GM18517 (cell line): ENCODE measurements around the gene ALCAM.

ENCODE experiments used
- ATAC-seq: cut with Tn5 transposase; IDR thresholded peaks from one replicate; pipeline ENCODE4 v1.9.1; 2021; ENCODE audit warnings: mild to moderate bottlenecking, moderate library complexity; ENCODE audit not compliant: unreplicated experiment

Gene ALCAM

DNA sequence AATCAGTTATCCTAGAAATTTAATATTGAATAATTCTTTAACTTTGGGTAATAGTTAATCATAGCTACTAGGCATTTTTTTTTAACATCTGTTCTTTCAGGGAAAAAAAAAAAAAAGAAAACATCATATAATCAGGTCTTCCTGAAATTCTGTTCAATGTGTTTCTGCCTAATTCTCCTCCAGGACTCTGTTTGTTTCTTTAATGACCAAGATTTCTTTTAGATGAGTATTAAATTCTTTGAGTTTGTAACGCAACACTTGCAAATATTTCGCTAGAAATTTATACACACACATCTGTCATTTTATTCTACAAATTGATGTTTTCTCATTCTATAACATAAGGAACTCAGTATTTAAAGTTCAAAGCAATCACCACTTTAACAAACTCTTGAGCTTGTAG, 56.7 kb downstream of the ALCAM start:
- no peak for ATAC-seq

DNA sequence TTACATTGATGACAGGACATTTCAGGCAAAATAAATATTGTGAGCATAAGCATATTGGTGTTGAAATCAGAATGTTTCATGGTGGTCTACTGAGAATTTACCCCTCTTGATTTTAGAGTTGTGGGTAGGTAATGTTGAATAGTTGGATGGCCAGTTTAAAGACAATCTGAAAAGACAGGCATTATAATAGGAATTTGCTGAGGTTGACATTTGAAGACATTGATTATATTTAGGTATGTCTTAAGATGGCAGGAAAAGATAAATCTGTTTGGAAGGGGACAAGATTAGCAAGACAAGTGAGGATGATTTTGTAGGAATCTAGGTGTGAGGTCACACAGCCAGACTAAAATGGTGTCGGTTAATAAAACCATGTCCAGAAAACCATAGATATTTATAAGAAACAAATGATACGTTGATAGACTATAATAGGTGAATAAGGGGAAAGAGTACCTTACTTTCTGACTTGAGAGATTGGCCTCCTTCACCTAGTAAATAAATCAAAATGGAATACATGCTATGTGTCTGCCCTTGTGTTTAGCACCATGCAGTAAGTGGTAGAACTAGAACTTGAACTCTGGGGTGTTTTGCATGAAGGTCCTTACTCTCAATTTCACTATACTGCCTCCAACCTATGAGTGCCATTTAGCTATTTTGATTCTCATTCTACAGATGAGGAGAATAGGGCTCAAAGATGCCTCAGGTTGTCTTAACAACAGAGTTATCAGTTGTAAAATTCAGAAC, 57.9 kb downstream of the ALCAM start:
- no peak for ATAC-seq

DNA sequence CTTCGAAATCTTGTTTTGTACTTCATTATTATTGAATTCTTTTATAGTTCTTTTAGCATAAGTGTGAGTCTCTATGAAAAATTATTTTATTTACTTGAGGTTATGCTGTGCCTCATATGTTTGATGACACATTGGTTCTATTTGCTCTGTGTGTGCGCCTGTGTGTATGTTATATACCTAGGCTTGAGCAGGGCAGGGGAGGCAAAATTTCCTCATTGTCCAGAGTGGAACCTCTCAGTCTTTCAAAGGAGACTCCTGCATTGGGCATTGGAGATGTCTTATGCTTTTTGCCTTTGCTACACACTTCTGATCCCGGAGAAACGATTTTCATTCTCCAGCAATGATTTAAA, 58.4 kb downstream of the ALCAM start:
- ATAC-seq, result no peak

DNA sequence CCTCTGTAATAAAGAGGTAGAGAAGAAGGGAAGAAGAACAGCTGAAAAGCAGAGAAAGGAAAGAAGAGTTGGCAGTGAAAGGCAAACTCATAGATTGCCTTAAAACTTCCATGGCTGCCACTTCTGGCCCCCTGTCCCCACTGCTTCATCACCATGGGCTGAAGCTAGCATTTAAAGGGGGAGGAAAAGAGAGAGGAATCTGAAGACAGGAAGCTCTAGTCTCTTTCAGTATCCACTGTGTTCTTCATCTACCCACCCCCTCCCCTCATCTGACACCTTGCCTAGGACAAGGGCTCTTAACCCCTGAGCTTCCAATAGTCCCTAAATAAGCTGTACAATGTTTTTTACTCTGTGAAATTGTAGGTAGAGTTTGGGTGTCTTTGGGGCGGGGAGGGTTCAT, 60.6 kb downstream of the ALCAM start:
- no peak for ATAC-seq

DNA sequence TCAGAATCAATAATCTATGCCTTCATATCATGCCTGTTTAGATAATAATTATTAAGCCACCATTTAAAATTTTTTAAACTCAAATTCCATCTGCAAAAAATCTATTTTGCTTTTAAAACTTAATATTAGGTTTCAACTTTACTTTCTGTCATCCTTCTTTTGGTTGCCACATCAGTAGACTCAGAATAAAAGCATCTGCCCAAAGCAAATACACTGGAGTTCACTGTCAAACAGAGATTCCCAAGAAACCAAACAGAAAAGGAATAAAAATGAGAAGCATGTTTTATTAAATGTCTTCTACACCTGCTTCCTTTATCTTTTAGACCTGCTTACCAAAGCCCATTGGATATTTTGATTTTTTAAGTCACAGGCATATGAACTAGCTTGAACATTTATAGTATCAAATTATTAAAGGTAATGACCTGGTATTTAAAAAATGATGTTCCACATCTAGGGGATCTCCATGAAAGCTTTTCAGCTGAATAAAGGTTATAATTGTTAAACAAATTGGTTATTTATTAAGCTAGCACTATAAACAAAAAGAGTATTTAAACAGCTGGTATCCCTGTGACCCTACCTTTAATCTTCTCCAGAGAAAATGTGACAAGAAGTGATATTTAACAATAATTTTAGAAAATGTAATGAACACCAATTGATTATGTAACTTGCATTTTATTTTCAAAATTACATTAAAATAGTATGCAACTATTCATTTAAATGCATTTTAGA, 62.5 kb downstream of the ALCAM start:
- no peak for ATAC-seq

DNA sequence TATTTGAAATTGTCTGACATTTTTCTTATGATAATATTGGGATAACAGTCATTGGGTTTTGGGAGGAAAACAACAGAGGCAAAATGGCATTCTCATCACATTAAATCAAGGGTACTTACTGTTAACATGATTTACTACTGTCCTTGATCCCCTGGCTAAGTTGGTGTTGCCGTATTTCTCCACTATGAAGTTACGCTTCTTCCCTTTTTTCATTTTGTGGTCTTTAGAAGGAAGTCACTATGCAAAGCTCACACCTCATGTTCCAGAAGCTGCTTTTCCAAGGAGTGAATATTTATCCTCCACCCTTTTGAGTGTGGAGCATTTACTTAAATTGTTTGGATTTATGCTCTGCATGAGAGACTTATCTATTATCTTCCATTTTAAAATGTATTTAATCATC, 63.7 kb downstream of the ALCAM start:
- no peak for ATAC-seq

DNA sequence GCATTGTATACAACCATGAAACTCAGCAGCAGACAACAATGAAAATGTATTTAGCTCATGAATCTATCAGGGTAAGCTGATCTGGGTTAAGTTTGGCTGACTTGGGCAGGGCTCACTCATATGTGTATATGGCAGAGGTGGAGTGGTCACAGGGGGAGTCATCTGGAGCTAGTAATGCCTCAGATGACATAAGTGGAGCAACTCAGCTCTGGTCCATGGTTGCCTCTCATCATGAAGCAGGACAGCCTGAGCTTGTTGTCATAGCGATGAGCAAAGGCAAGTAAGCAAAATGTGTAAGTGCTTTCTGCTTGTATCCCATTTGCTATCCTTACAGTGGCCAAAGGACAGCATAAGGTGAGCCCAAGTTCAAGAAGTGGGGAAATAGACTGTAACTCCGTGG, 64.5 kb downstream of the ALCAM start:
- ATAC-seq, result no peak

DNA sequence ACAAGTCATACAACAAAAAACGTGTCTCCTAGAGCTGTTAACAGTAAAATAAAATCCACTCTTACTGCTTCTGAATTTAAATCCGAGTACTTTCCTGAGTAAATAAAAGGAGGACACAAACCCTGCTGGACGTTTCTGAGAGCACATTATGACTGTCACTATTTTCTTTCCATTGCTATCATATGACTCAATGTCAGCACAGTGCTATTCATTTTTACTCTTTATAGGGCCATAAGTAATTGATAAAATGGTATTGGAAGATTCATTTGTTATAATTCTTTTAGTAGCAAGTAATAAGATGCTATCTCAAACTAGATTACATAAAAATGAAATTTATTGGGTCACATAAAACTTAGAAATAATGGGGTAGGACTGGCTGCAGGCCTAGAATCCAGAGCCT, 68.6 kb downstream of the ALCAM start:
- ATAC-seq, result no peak

DNA sequence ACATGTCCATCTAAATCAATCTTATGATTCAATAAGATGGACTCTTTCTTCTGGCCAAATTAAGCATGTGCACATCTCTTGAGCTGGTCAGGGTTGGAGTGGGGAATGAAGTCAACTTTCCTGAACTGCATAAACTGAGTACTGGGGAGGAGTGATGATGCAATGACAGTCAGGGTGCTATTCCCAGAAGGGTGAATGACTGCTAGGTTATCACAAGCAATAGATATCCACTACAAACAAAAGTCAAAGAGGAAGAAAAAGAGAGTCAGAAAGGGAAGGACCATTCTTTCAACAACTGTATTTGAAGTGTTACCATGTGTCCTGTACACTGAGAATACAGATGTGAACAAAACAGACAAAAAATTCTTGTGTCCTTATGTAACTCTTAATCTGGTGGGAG, 70.0 kb downstream of the ALCAM start:
- no peak for ATAC-seq

DNA sequence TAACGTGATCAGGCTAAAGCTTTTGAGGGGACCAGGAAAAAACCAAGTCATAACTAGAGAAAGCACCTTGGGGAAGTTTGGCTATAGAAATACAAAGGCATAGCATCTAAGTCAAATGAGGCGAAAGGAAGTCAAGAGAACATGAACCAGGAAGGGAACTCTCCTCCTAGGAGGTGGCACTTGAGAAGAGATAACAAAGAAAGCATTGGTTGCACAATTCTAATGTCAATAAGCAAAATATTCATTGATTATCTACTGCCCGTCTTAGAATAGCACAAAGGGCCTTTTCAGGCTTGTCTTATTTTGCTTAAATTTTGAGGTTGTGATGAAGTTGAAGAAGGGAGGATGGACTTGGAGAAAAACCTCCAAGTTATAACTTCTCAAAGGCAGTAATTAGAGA, 73.4 kb downstream of the ALCAM start:
- ATAC-seq, result no peak

DNA sequence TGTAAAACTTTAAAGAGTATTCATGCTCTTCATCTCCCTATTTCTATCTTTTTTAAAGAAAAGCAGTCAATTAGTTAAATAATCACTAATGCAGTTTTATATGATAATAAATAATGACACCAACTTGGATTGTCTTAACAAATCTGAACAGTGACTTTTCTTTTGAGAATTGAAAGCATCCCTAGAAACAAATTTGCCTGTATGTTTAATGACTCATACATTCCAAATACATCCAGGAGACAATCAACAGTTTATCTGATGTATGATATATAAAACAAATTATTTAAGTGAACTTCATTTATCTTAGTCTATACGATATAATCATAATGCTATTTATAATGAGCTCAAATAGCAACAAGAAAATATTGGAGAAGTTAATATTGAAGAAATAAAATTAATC, 78.0 kb downstream of the ALCAM start:
- ATAC-seq, result no peak

DNA sequence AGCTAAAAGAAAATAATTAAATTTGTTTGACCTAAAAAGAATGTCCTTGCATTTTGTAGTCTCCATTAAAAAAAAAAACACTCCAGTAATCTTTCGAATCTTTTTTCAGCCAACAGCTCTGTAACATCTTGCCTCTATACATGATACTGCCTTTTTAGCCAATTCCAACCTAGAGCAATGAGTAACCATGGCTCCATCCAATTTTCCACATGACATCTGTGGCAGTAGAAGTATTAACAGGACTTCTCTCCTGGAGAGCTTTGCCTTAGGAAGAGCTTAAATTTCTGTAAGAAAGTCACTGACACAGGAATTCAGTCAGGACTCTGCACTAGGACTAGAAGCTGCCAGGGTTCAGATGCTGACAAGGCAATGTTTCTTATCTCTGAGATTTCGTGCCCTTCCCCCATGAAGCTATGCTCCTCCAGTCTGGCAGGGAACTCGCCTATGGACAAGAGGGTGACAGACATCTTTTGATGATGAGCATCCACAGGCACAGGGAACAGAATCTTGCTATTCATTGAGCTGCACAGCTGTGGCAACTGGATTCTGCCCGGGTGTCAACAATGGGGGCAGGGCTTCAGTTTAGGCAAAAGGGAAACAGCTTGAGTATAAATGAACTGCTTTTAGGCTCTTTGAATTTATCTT, 81.8 kb downstream of the ALCAM start:
- ATAC-seq, result no peak

DNA sequence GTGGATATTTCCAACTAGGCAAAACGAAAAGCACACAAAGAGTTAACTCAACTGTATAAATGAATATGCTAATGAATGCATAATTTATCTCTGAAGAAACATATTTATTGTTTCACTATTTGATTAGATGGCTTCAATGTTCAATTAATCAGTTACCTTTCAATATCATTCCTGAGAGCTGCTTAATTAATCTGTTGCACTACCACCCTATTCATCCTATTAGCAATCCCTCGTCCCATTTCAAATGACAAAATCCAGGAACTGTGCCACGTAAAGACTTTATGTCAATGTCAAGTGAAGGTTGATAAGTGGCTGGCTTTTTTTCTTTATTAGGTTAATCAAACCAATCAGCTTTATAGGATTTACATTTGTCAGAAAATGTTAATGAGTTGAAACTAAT, 82.7 kb downstream of the ALCAM start:
- no peak for ATAC-seq

DNA sequence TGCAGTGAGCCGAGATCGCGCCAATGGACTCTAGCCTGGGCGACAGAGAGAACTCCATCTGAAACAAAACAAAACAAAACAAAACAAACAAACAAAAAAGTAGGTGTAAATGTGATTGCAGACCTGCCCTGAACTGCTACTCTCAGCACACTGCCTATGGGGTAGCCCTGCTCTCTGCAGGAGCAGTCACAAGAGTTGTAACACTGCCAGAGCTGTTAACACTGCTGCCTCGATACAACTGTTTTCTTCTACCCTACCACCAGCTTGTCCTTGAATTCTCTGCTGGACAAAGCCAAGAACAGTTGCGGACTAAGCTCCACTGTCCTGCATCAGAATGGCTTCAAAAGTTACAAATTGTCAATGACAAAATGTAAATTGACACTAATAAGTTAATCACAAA, 89.3 kb downstream of the ALCAM start:
- ATAC-seq, result no peak

DNA sequence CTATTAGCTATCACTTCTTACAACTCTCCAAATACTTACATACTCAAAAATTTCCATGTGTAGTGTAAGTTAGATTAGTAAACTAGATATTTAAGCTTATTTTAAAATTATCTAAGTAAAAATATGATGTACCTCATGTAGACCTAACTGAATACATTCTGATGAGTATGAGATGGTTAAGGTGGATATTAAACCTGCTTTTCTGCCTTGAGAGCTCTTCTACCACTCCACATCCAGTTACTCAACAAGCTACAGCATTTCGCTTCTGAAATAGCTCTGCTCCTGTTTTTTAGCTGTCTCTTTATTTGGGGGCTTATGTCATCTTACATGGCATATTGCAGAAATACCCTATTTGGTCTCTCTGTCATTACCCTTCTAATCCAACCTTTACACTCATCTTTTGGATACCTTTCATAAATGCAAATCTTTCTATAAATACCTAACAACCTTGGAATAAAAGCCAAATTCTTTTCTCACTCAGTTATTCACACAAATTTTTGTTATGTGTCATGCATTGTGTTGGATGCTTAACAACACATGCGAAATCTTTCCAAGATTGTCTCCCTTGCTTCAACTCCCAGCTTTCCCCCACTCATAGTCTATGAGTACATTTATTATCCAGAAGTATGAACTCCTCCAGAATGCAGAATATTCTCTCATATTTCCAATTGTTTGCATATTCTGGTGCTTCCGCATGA, 92.0 kb downstream of the ALCAM start:
- no peak for ATAC-seq

DNA sequence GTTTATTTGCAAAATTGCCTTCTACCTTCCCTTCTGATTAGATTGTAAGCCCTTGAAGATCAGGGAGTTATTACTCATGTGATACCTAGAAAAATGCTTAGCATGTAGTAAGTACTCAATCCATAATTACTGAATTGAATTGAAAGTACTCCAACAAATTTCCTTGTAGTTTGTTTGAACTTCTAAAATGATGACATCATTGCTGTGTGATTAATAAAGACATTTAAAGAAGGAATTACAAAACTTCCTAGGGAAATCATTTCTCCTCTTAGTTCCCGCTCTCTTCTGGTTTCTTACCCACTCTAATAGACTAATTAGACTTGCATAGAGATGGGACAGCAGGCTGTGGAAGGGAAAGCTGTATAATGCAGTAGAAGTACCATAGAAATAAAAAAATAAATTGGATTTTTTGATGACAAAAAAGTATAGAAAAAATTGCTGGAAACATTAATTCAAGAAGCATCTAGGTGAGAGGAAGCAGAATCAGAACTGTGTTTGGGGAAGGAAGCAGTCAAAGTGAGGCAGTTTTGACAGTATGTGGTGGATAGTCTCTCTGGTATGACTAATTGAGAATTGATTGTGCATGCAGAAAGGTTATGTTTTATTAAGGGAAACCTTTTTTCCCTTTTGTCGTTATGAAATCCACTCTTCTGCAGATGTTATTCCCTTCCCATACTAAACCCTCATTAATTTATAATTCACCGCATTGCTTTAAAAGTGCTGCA, 93.0 kb downstream of the ALCAM start:
- no peak for ATAC-seq

DNA sequence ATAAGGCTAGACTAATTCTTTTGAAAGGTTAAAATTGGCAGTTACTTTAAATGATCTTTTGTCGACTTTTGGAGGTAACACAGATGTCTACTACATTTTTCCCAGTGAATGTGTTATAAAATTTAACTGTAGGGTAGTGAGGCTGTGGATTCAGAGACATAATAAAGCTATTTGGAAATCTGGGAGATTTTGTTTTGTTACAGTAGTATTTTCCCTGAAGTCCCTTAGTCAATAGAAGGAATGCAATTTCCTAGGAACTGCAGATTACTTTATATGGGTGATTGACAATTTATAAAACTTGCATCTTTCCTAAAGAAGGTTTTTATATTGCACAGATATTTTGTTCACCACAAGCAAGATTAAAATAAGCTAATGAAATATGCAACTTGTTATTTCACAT, 96.9 kb downstream of the ALCAM start:
- ATAC-seq, result no peak

DNA sequence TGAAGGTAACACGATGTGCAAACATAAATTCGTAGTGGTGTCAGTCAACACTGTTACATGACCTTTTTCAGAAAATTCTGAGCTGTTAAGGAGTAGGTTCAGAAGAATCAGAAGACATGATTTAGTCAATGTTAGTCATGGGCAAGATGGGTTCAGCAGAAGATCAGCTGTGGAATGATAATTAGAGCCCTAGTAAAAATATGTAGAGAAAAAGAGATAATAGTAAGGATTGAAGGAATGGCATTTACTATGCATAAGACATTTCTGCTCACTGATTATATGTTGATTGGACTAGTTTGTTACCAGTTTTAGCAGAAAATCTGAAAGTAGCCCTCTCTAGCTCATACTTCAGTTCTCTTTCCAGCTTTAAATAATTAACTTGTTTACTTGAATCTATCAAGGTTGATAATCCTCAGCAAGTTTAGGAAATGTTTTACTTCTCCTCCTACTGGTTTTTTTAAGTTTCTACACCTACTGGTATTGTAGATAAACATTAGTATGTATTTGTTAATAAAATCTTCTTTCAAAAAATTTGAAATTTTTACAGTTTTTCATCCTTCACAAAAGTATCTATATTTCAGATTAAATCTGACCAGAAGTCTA, 98.6 kb downstream of the ALCAM start:
- no peak for ATAC-seq

DNA sequence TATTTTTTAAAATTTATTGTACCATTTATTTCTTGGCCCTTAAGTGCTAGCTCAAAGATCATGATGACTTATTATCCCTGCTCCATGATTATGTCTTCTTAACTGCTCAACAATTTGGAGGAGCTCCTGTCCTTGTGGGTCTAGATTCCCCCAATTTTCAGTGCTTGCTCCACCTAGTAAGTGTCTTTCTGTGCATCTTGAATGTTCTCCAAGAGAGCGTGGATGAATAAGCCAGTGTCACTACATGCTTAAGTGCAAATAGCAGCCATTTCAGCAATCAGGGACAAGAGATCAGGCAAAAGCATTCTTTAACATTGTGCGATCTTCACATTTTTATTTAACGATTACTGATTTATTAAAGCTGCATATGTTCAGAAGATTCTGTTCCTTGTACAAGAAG, 99.4 kb downstream of the ALCAM start:
- no peak for ATAC-seq

DNA sequence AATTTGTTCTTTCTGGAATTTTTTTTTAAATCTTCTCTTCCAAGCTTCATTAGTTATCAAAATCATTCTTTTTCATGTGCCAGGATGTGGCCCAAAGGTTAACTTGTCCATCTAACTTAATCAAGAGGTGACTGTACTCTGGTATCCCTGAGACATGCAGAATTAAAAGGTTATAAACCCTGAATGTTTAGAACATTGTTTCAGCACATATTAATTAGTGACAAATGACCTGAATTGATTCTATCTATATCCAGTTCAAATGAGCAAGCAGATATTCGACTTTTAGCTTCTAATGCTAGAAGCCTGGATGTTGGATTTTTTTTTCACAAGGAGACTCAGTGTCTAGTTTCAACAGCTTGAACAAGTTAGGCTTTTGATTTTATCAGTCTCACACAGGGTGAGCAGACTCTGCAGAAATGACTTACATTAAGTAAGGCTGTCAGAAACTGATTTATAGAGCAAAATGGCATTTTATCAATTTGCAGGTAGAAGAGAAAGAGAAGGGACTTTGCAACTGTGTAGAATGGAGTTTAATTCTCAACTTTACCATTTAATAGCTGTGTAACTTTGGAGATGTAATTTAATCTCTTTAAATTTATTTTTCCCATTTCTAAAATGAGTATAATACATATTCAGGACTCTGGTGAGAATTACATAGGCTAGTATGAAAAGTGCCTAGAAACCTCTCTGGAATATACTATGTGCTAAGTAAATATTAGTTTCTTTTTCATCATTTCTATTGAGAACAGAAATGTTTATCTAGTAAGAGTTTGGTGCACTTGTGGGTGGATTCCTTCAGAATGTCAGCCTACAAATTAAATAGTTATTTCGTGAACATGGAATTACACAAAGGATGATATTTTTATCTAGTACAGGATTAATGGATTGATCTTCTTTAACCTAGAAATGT, 100.0 kb downstream of the ALCAM start:
- ATAC-seq, result no peak
